Upper lobe of right lung (tissue), 1 donor: Measurements from ENCODE around the gene ERLIN1. TPM values are rescaled to one million over a fixed set of nuclear protein-coding genes. Genes with fewer than 3 reads are reported as not detected.

ENCODE experiments used
- ATAC-seq: fragments of 200-7000 bp; cut with Tn5 transposase; one replicate; pipeline ENCODE4 v1.9.1; 2020; ENCODE audit warnings: mild to moderate bottlenecking, moderate library complexity
- DNase-seq: peaks from one replicate; pipeline ENCODE4 v3.0.0-alpha.2; 2020
- H3K27ac ChIP-seq: fragments of 200-600 bp; one replicate; pipeline ENCODE4 v1.8.0; 2022
- H3K27me3 ChIP-seq: fragments of 200-600 bp; one replicate; pipeline ENCODE4 v1.8.0; 2022; ENCODE audit warnings: mild to moderate bottlenecking
- H3K36me3 ChIP-seq: fragments of 200-600 bp; one replicate; pipeline ENCODE4 v1.8.0; 2022
- H3K4me1 ChIP-seq: fragments of 200-600 bp; one replicate; pipeline ENCODE4 v1.8.0; 2022
- H3K4me3 ChIP-seq: fragments of 200-600 bp; one replicate; pipeline ENCODE4 v1.8.0; 2022; ENCODE audit warnings: mild to moderate bottlenecking
- H3K9me3 ChIP-seq: fragments of 200-600 bp; one replicate; pipeline ENCODE4 v1.8.0; 2022
- CTCF ChIP-seq: fragments of 200-600 bp; IDR thresholded peaks from one replicate; pipeline ENCODE4 v1.8.0; 2022; ENCODE audit warnings: antibody characterized with exemption
- intact Hi-C: fragments of 100-400 bp; cut with DNase I; formaldehyde crosslinking; loops from one replicate; pipeline ENCODE4 v1.11.0; 2022
- total RNA-seq: library from RNA; stranded (reverse); fragmentation: NEBNext Ultra II Directional; extraction: Animal tissue kit (Norgen Biotek cat#: 25700); gene quantifications from one replicate; pipeline ENCODE4 v1.2.1, GENCODE V29; 2021
- donor health status: DM: no; HTN: yes; CAD: no; lungs with severe emphysema.

ERLIN1 gene
- total RNA-seq, 1 donor from 2014 or later: 24.3 TPM

DNA sequence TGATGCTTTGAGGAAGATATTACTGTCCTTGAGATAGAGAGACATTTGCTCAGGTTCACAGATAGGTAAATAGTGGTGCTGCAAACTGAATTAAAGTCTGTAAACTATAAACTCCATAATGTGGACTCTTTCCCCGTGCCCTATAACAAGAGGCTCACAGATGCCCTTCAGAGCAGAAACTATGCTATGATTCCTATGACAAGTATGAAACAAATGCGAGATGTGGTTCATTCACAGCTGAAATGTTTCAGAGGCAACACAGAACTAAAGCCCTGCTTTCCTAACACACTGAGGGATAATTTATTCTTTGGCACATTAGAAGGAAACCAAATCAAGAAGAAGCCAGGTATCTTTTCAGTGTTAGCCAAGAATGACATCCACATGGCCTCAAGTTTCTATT is 30.2 kb upstream of the ERLIN1 start:
- no peak for TF ChIP-seq CTCF
- Histone ChIP-seq H3K36me3 (peaks cover 88% of the 10 kb centered on the region), H3K27me3 (no peaks in the 10 kb centered on the region), H3K27ac (no peak overlapping the region), H3K4me3 (no peak overlapping the region), H3K4me1 (no peaks in the 10 kb centered on the region), H3K9me3 (no peaks in the 10 kb centered on the region)
- DNase-seq (no peak), ATAC-seq (no peak)
- intact Hi-C loops: no loop called here

- Histone ChIP-seq H3K36me3 (peaks cover 81% of the 10 kb centered on the region), H3K4me3 (no peak overlapping the region)
Measured at GRCh38 chr10:100209303-100209702, 23.5 kb upstream of the ERLIN1 start.

DNA sequence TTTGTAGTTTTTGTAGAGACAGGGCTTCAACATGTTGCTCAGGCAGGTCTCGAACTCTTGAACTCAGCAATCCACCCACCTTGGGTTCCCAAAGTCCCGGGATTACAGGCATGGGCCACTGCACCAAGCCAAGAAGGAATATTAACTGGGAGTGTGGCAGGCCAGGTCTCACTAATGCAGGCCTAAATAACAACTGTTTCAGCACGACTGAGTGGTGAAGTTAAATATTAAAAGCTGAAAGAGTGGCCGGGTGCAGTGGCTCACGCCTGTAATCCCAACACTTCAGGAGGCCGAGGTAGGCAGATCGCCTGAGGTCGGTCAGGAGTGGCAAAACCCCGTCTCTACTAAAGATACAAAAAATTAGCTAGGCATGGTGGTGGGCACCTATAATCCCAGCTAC is 22.4 kb upstream of the ERLIN1 start:
- Histone ChIP-seq H3K27ac (no peak overlapping the region), H3K4me1 (no peaks in the 10 kb centered on the region), H3K36me3 (peaks cover 81% of the 10 kb centered on the region), H3K4me3 (no peak overlapping the region), H3K9me3 (no peaks in the 10 kb centered on the region), H3K27me3 (no peaks in the 10 kb centered on the region)
- no peak for TF ChIP-seq CTCF
- DNase-seq: no peak
- intact Hi-C loops: no loop called here
- ATAC-seq: no peak

More at GRCh38 chr10:100209303-100209702, 23.5 kb upstream of the ERLIN1 start:
- intact Hi-C loops: no loop called here
- DNase-seq (no peak), ATAC-seq (no peak)
- Histone ChIP-seq H3K27ac (no peak overlapping the region), H3K9me3 (no peaks in the 10 kb centered on the region), H3K4me1 (no peaks in the 10 kb centered on the region), H3K27me3 (no peaks in the 10 kb centered on the region)
- TF ChIP-seq CTCF: no peak

DNA sequence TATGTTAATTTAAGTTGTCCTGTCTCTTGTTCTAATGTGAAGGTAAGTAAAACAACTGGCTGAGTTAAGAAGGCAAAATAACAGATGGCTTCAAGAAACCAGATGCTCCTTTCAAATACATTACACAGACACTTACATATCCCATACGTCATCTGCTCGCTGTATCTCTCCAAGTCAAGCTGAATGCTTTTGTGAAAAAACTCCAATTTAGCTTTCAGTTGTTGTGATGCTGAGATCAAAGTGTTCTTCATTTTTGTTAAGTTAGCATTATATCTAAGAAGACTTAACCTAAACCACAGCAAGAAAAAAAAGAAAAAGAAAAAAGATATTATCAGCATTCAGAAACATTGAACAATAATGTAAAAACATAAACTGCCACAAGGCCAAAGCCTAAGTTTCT is 18.5 kb upstream of the ERLIN1 start:
- no peak for DNase-seq
- Histone ChIP-seq H3K9me3 (no peaks in the 10 kb centered on the region), H3K36me3 (peaks cover 95% of the 10 kb centered on the region), H3K27ac (no peak overlapping the region), H3K27me3 (no peaks in the 10 kb centered on the region), H3K4me3 (no peak overlapping the region), H3K4me1 (no peaks in the 10 kb centered on the region)
- ATAC-seq: no peak
- no peak for TF ChIP-seq CTCF
- intact Hi-C loops: no loop called here

GRCh38 chr10:100201549-100201948 is 15.7 kb upstream of the ERLIN1 start:
- Histone ChIP-seq H3K36me3 (peaks cover 92% of the 10 kb centered on the region), H3K27ac (no peak overlapping the region)

More at GRCh38 chr10:100201549-100201948, 15.7 kb upstream of the ERLIN1 start:
- DNase-seq (no peak), ATAC-seq (no peak)
- no peak for TF ChIP-seq CTCF
- no peaks in the 10 kb centered on the region for H3K27me3 ChIP-seq
- no peaks in the 10 kb centered on the region for H3K9me3 ChIP-seq
- H3K4me3 ChIP-seq: no peak overlapping the region
- intact Hi-C loops: no loop called here
- no peaks in the 10 kb centered on the region for H3K4me1 ChIP-seq
